Endothelial cell (in vitro differentiated cells): ENCODE data around the gene ZNF423. TPM values are rescaled to one million over a fixed set of nuclear protein-coding genes. Genes with fewer than 3 reads are reported as not detected.

ENCODE experiments used
- DNase-seq: peaks from one replicate; pipeline ENCODE4 v3.0.0; 2021; ENCODE audit warnings: low spot score
- H3K27ac Mint-ChIP-seq: one replicate; pipeline ENCODE4 v1.8.0; 2021; ENCODE audit warnings: mixed read lengths, inconsistent platforms; ENCODE audit not compliant: unreplicated experiment
- H3K27me3 Mint-ChIP-seq: one replicate; pipeline ENCODE4 v1.8.0; 2021; ENCODE audit warnings: mild to moderate bottlenecking, moderate library complexity, mixed read lengths, inconsistent platforms; ENCODE audit not compliant: unreplicated experiment
- H3K36me3 Mint-ChIP-seq: one replicate; pipeline ENCODE4 v1.8.0; 2021; ENCODE audit warnings: mild to moderate bottlenecking, low read depth, mixed read lengths, inconsistent platforms; ENCODE audit not compliant: unreplicated experiment
- H3K4me1 Mint-ChIP-seq: one replicate; pipeline ENCODE4 v1.8.0; 2021; ENCODE audit warnings: mild to moderate bottlenecking, mixed read lengths, inconsistent platforms; ENCODE audit not compliant: unreplicated experiment
- H3K4me3 Mint-ChIP-seq: one replicate; pipeline ENCODE4 v1.8.0; 2021; ENCODE audit warnings: mild to moderate bottlenecking, mixed read lengths, inconsistent platforms; ENCODE audit not compliant: unreplicated experiment
- H3K9me3 Mint-ChIP-seq: one replicate; pipeline ENCODE4 v1.8.0; 2021; ENCODE audit warnings: mixed read lengths, inconsistent platforms; ENCODE audit not compliant: unreplicated experiment
- total RNA-seq: library from RNA; stranded (reverse); fragmentation: NEBNext Ultra II Directional; extraction: Animal tissue kit (Norgen Biotek cat#: 25700); gene quantifications from one replicate; pipeline ENCODE4 v1.2.1, GENCODE V29; 2021; ENCODE audit not compliant: unreplicated experiment
- TF ChIP-seq, protein P1 (sequence below): fragments of 200-600 bp; sonication (generic); IDR thresholded peaks from one replicate; pipeline ENCODE4 v1.5.0; 2021; ENCODE audit warnings: antibody characterized with exemption; ENCODE audit not compliant: unreplicated experiment

The ZNF423 gene
- total RNA-seq, 1 donor from 2014 or later = 44.8 TPM

DNA sequence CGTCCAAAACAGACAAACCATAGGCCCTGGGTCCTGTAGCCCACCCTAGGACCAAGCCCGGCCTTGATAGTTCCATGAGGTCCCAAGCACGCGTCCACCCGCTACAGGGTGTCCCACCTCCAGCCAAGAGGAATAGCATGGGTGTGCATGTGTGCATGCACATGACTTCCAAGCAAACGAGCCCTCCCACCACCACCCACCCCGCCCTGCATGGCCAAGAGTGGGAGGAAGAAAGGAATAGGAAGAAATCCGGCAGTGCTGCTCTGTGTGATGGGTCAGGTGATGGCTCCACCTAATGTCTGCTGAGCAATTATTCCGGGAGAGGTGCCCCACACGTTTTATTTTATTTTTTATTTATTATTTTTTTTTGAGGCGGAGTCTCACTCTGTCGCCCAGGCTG lies 184.6 kb downstream of the ZNF423 start:
- H3K4me1 Mint-ChIP-seq = peaks cover under 1% of the 10 kb centered on the region
- H3K36me3 Mint-ChIP-seq = peaks cover 12% of the 10 kb centered on the region
- no peak for DNase-seq
- no peak overlapping the region for H3K4me3 Mint-ChIP-seq
- no peak overlapping the region for H3K27ac Mint-ChIP-seq
- H3K27me3 Mint-ChIP-seq = peaks cover 6% of the 10 kb centered on the region
- TF ChIP-seq, protein P1, sequence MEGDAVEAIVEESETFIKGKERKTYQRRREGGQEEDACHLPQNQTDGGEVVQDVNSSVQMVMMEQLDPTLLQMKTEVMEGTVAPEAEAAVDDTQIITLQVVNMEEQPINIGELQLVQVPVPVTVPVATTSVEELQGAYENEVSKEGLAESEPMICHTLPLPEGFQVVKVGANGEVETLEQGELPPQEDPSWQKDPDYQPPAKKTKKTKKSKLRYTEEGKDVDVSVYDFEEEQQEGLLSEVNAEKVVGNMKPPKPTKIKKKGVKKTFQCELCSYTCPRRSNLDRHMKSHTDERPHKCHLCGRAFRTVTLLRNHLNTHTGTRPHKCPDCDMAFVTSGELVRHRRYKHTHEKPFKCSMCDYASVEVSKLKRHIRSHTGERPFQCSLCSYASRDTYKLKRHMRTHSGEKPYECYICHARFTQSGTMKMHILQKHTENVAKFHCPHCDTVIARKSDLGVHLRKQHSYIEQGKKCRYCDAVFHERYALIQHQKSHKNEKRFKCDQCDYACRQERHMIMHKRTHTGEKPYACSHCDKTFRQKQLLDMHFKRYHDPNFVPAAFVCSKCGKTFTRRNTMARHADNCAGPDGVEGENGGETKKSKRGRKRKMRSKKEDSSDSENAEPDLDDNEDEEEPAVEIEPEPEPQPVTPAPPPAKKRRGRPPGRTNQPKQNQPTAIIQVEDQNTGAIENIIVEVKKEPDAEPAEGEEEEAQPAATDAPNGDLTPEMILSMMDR = no peak
- no peaks in the 10 kb centered on the region for H3K9me3 Mint-ChIP-seq

DNA sequence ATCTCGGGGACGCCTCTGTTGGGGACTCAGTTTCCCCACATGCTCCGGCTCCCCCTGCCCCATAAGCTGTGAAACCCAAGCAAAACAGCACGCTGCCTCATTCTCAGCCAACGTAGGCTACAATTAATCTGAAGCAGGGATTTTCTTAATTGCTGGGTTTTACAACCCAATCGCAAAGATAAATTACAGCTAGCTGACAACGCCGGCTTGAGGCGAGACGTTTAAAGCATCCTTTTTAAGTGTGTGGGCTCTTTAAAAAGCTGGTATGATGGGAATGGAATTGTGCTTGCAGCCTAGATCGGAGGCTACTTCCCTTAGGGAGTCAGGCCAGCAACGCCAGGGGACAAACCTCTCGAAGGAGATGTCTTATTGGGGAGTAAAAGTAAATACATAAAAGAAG lies 185.3 kb downstream of the ZNF423 start:
- DNase-seq = no peak
- Mint-ChIP-seq H3K36me3 (peaks cover 9% of the 10 kb centered on the region), H3K9me3 (no peaks in the 10 kb centered on the region), H3K27ac (no peak overlapping the region), H3K4me1 (peaks cover 4% of the 10 kb centered on the region), H3K27me3 (peaks cover 9% of the 10 kb centered on the region), H3K4me3 (no peak overlapping the region)
- TF ChIP-seq, protein P1 = no peak

DNA sequence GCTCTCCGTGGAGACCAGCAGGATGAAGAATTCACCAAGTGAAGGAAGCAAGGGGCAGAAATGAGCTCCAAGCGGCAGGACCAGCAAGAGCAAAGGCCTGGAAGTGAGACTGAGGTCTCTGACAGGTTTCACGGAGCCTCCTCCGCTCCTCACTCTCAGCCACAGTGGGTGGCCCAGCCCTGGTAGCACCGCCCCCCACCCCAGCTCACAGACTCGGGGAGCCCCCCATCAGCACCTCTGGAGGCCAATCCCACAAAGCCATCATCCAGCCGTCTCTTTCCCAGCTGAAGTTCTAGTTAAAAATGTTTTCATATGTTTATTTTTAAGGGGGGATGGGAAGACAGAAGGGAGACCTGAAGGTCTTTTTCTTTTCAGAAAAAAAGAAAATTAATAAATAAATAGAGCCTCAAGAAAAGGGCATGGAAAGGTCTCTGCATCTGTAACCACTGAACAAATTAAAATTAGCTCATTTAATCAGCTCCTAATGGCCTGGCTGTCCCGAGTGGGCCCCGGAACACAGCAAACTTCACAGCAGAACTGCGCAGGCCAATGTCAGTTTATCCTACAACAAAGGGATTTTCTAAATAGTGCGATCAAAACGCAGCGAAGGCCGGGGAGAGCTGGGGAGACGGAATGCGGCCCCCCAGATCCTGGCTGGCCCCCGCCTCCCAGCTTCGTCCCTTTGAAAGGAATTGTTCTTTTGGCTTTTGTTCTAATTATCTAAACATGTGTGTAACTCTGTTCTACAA lies 190.3 kb downstream of the ZNF423 start:
- Mint-ChIP-seq H3K27ac (no peak overlapping the region), H3K9me3 (no peaks in the 10 kb centered on the region), H3K4me3 (no peak overlapping the region), H3K36me3 (peaks cover 8% of the 10 kb centered on the region), H3K27me3 (peaks cover 10% of the 10 kb centered on the region), H3K4me1 (peaks cover 4% of the 10 kb centered on the region)
- TF ChIP-seq, protein P1 = no peak
- no peak for DNase-seq

DNA sequence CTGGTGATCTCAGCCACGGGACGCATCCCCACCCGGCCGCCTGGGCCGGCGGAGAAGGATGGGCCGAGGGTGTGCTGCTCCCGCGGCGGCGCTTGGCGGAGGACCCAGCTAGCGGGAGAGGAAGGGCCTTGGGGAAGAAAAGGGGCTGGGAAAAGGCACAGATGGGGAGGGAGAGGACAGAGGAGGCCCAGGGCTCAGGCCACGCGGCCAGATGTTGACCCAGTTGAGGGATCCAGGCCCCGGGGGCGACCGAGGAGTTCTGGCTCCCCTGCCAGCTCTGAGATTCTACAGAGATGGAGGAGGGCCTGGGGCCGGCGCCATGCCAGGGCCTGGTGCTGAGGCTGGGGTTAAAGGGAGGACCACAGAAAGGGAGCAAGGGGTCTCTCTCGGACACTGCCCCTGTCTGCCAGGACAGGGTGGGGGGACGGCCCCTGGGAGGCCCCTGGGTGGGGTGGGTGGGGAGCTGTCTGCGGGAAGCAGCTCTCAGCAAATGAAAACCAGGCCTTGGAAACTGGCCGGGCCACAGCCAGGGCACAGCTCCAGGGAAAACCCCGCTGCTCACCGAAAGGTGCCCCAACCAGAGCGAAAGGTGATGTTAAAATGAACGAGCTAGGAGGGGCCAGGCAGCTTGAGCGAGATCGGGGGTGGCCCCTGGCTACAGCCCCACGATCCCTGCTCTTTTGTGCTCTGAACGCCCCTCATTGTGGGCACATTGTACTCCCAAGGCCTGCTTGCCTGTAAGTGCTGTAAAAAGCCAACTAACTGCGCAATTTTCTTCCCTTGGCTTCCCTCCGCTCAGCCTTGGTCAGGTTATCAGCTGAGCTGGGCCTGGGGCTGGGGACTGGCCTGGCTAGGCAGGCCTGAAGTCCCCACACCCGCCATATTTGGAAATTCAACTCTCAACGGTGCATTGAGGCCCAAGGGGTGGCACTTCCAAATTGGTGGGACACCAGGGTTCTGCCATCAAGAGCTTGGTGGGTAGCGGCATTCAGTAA lies 191.4 kb downstream of the ZNF423 start:
- Mint-ChIP-seq H3K4me3 (no peak overlapping the region), H3K4me1 (peaks cover 4% of the 10 kb centered on the region), H3K9me3 (no peaks in the 10 kb centered on the region), H3K27me3 (peaks cover 10% of the 10 kb centered on the region), H3K27ac (no peak overlapping the region), H3K36me3 (peaks cover 4% of the 10 kb centered on the region)
- DNase-seq = no peak
- TF ChIP-seq, protein P1 = no peak
